HepG2 (cell line): ENCODE results near the gene EXOC3L4. TPM values are rescaled to one million over a fixed set of nuclear protein-coding genes. Genes with fewer than 3 reads are reported as not detected.

Experiments used
- ATAC-seq: fragments of 200-7000 bp; cut with Tn5 transposase; 3 replicates; pipeline ENCODE4 v1.9.1; 2020; ENCODE audit warnings: mild to moderate bottlenecking, moderate library complexity
- BruUV-seq: library from RNA; stranded (reverse); fragments of 400-500 nt; replicated peaks from 2 replicates; lab custom pipeline; 2021; lab: Mats Ljungman, UMichigan
- CTCF ChIA-PET: fragments of 300-600 bp; formaldehyde crosslinking; extraction: SDS; loops from one replicate; lab custom pipeline; 2021; ENCODE audit warnings: low total read pairs, inconsistent platforms, low intra/inter-chr PET ratio; lab: Yijun Ruan, JAX
- POLR2A ChIA-PET: fragments of 350-600 bp; sonication (Branson Sonifier 250); formaldehyde crosslinking; loops from one replicate; lab custom pipeline; 2020; ENCODE audit warnings: antibody characterized with exemption, inconsistent platforms; lab: Yijun Ruan, JAX
- DNase-seq: peaks from one replicate; pipeline ENCODE4 v3.0.0-alpha.2; 2015; ENCODE audit warnings: low spot score
- FAIRE-seq: peaks from 3 replicates; lab custom pipeline; 2011; peaks lifted over from hg19 to GRCh38; lab: Jason Lieb, UNC
- H2AFZ ChIP-seq: one replicate; pipeline ENCODE4 v1.6.1; 2011; ENCODE audit warnings: low read length, inconsistent platforms
- H3K27ac ChIP-seq: fragments of 300-600 bp; 3 replicates; pipeline ENCODE4 v1.8.0; 2011; ENCODE audit warnings: mixed run types, mild to moderate bottlenecking, mixed read lengths, low read length, inconsistent platforms; ENCODE audit not compliant: insufficient read depth; ENCODE audit errors: extremely low read length
- H3K27me3 ChIP-seq, 2 experiments: fragments of 200-600 bp in 1 of 2; 2 replicates in 1 of 2; 3 replicates in 1 of 2; pipeline versions ENCODE4 v1.6.0 to v1.8.0; 2011; ENCODE audit warnings: low read length in 2 of 2, mild to moderate bottlenecking in 2 of 2, moderate library complexity in 2 of 2, inconsistent platforms in 1 of 2; ENCODE audit not compliant: insufficient read depth in 2 of 2, control insufficient read depth in 1 of 2
- H3K36me3 ChIP-seq, 2 experiments: fragments of 200-600 bp in 1 of 2; replicated peaks in 1 of 2; 2 replicates in 1 of 2; 3 replicates in 1 of 2; pipeline versions ENCODE4 v1.5.1 to v1.8.0; 2011; ENCODE audit warnings: low read length in 2 of 2, inconsistent platforms in 1 of 2; ENCODE audit not compliant: insufficient read depth in 2 of 2, control insufficient read depth in 1 of 2
- H3K4me1 ChIP-seq: 2 replicates; pipeline ENCODE4 v1.5.1; 2012; ENCODE audit warnings: low read length, inconsistent platforms; ENCODE audit not compliant: insufficient read depth
- H3K4me2 ChIP-seq: 2 replicates; pipeline ENCODE4 v1.6.0; 2011; ENCODE audit warnings: low read depth, low read length, inconsistent platforms
- H3K4me3 ChIP-seq, 3 experiments: fragments of 200-600 bp in 1 of 3; sonication (generic), shearing (Covaris generic) in 1 of 3; replicated peaks in 1 of 3; 2 replicates each; pipeline ENCODE4 v1.5.1; 2011 to 2016; ENCODE audit warnings: low read length in 3 of 3, inconsistent platforms in 2 of 3, low read depth in 2 of 3, mild to moderate bottlenecking in 2 of 3, control low read depth in 1 of 3, mixed read lengths in 1 of 3; ENCODE audit not compliant: insufficient read depth in 1 of 3
- H3K79me2 ChIP-seq: one replicate; pipeline ENCODE4 v1.6.1; 2011; ENCODE audit warnings: low read length, inconsistent platforms; ENCODE audit not compliant: insufficient read depth
- H3K9ac ChIP-seq: 2 replicates; pipeline ENCODE4 v1.6.0; 2011; ENCODE audit warnings: mild to moderate bottlenecking, low read depth, low read length, inconsistent platforms; ENCODE audit not compliant: insufficient read depth
- H3K9me3 ChIP-seq: 2 replicates; pipeline ENCODE4 v1.5.1; 2012; ENCODE audit warnings: mild to moderate bottlenecking, low read length
- H4K20me1 ChIP-seq: 2 replicates; pipeline ENCODE4 v1.6.0; 2011; ENCODE audit warnings: inconsistent platforms, mild to moderate bottlenecking, low read length, moderate library complexity; ENCODE audit not compliant: insufficient read depth
- ATM ChIP-seq: fragments of 450-650 bp; IDR thresholded peaks from 2 replicates; pipeline ENCODE4 v1.7.1; 2017; ENCODE audit warnings: mild to moderate bottlenecking, borderline replicate concordance
- DR1 ChIP-seq: sonication (generic); formaldehyde crosslinking; IDR thresholded peaks from 2 replicates; pipeline ENCODE4 v1.8.0; 2021; ENCODE audit warnings: mild to moderate bottlenecking, missing genetic modification reagents, inconsistent platforms
- HNRNPL ChIP-seq: fragments of 200-400 bp; formaldehyde crosslinking; IDR thresholded peaks from 2 replicates; pipeline ENCODE4 v1.6.1; 2017; ENCODE audit warnings: mild to moderate bottlenecking, low read depth, low read length
- HOXA7 ChIP-seq: sonication (generic); formaldehyde crosslinking; IDR thresholded peaks from 2 replicates; pipeline ENCODE4 v1.8.1; 2022; ENCODE audit warnings: mild to moderate bottlenecking, missing genetic modification reagents, moderate library complexity
- MZF1 ChIP-seq: sonication (generic); formaldehyde crosslinking; IDR thresholded peaks from 2 replicates; pipeline ENCODE4 v1.8.1; 2023; ENCODE audit warnings: mild to moderate bottlenecking, missing genetic modification reagents, borderline replicate concordance
- PCBP2 ChIP-seq: fragments of 200-400 bp; formaldehyde crosslinking; optimal IDR thresholded peaks from 2 replicates; pipeline ENCODE3; 2018; ENCODE audit warnings: low read length, low read depth; ENCODE audit not compliant: poor library complexity, severe bottlenecking
- PHF20 ChIP-seq: sonication (generic); formaldehyde crosslinking; IDR thresholded peaks from 2 replicates; pipeline ENCODE4 v1.5.0; 2020; ENCODE audit warnings: mild to moderate bottlenecking, missing genetic modification reagents
- YY1 ChIP-seq: IDR thresholded peaks from 2 replicates; pipeline ENCODE4 v1.6.1; 2011; ENCODE audit warnings: low read length, low read depth, moderate library complexity, mild to moderate bottlenecking; ENCODE audit not compliant: insufficient read depth, insufficient replicate concordance
- ZFY ChIP-seq: sonication (generic); formaldehyde crosslinking; IDR thresholded peaks from 2 replicates; pipeline ENCODE4 v1.4.0; 2020; ENCODE audit warnings: missing genetic modification reagents
- ZNF136 ChIP-seq: sonication (generic); formaldehyde crosslinking; IDR thresholded peaks from 2 replicates; pipeline ENCODE4 v1.8.1; 2022; ENCODE audit warnings: low read depth, mild to moderate bottlenecking, moderate library complexity, missing genetic modification reagents
- ZNF180 ChIP-seq: sonication (generic); formaldehyde crosslinking; IDR thresholded peaks from 2 replicates; pipeline ENCODE4 v1.4.0; 2020; ENCODE audit warnings: low read depth, missing genetic modification reagents, borderline replicate concordance
- ZNF207 ChIP-seq: fragments of 450-650 bp; IDR thresholded peaks from 2 replicates; pipeline ENCODE4 v1.6.1; 2016; ENCODE audit warnings: antibody characterized with exemption, borderline replicate concordance
- ZNF329 ChIP-seq: sonication (generic); formaldehyde crosslinking; IDR thresholded peaks from 2 replicates; pipeline ENCODE4 v1.9.0; 2021; ENCODE audit warnings: low read depth, mild to moderate bottlenecking, missing genetic modification reagents
- ZNF614 ChIP-seq: IDR thresholded peaks from 2 replicates; pipeline ENCODE4 v1.6.1; 2018; ENCODE audit warnings: missing biosample characterization, missing genetic modification reagents, inconsistent platforms, borderline replicate concordance
- ZNF660 ChIP-seq: sonication (generic); formaldehyde crosslinking; IDR thresholded peaks from 2 replicates; pipeline ENCODE4 v1.5.1; 2020; ENCODE audit warnings: mild to moderate bottlenecking, low read depth, missing genetic modification reagents, borderline replicate concordance
- ZNF790 ChIP-seq: sonication (generic); formaldehyde crosslinking; IDR thresholded peaks from 2 replicates; pipeline ENCODE4 v1.8.0; 2022; ENCODE audit warnings: missing genetic modification reagents, mild to moderate bottlenecking, borderline replicate concordance
- WGBS: methylation state at CpG from one replicate; pipeline ENCODE4 v1.1.6; 2017; ENCODE audit warnings: low lambda C conversion rate; 5-methylcytosine and 5-hydroxymethylcytosine counted together
- in situ Hi-C: cut with HindIII; loops from 2 replicates; pipeline ENCODE4 v1.10.0; 2017; ENCODE audit warnings: low pct_unique_long_range_greater_than_20kb; ENCODE audit not compliant: extremely low pct_ligation_motif_present
- intact Hi-C: fragments of 100-400 bp; cut with micrococcal nuclease; formaldehyde crosslinking; loops from one replicate; pipeline ENCODE4 v1.10.0; 2022; ENCODE audit not compliant: unreplicated experiment
- polyA plus RNA-seq, 8 experiments: library from polyadenylated mRNA; depleted of rRNA in 3 of 8; stranded (reverse) in 7 of 8; unstranded in 1 of 8; fragments of >200 nt; fragmentation: Illumina TruSeq in 4 of 8; extraction: Trizol in 4 of 8; gene quantifications; 2 replicates each; pipeline versions ENCODE4 v1.2.1 to v1.2.3, GENCODE V29; 2011 to 2016; ENCODE audit warnings: low read depth in 4 of 8, missing spikeins in 1 of 8, mixed read lengths in 1 of 8; ENCODE audit not compliant: insufficient read depth in 1 of 8
- total RNA-seq, 5 experiments: library from RNA; depleted of rRNA; stranded (reverse); fragments of >200 nt; fragmentation: Illumina TruSeq; extraction: Trizol; gene quantifications; 2 replicates each; pipeline ENCODE4 v1.2.3, GENCODE V29; 2016; ENCODE audit warnings: low read depth in 1 of 5
- TF ChIP-seq, protein P1 (sequence below): IDR thresholded peaks from 2 replicates; pipeline ENCODE4 v1.6.1; 2016; ENCODE audit warnings: missing biosample characterization, missing genetic modification reagents, low read depth
- TF ChIP-seq, protein P2 (sequence below): sonication (generic); formaldehyde crosslinking; IDR thresholded peaks from 2 replicates; pipeline ENCODE4 v1.4.0; 2020; ENCODE audit warnings: missing genetic modification reagents

The EXOC3L4 gene
- total and polyA plus RNA-seq, 2 of the 13 experiments (the other 11 are each of a cell fraction or from before 2014, with no cell fraction given), result 11.8 to 27.0 TPM

DNA sequence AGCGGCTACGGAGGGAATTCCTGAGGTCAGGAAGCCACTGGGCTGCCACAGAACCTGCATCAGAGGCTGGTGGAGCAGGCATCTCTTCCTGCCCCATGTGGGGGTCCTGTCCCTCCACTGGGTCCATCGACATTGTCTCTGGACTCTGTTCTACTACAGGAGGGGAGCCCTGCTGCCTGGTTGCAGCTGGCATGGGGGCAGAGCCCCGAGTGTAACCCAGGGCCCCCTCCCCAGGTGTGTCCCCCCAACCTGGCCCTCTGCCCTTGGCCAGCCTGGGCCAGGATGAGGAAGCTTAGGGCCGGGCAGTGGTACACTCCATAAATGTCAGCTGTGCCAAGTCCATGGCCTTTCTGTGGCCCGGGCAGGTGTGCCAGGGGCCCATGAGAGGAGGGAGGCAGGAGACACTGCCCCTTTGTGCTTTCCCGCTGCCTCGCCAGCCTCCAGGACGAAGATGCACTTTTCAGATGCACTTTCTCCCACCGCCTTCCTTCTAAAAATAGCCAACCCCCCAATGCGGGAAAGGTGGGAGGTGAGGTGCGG lies 4.0 kb upstream of the EXOC3L4 start (continued):
- TF ChIP-seq YY1 (no peak), ZNF329 (CRISPR knock-in tag) (no peak), DR1 (CRISPR knock-in tag) (no peak), ZNF660 (no peak), PCBP2 (no peak), ZNF614 (CRISPR knock-in tag) (no peak), HNRNPL (peak; percentile 74; the same call in 1 of the 2 replicates), MZF1 (CRISPR knock-in tag) (no peak)
- TF ChIP-seq, protein P1, sequence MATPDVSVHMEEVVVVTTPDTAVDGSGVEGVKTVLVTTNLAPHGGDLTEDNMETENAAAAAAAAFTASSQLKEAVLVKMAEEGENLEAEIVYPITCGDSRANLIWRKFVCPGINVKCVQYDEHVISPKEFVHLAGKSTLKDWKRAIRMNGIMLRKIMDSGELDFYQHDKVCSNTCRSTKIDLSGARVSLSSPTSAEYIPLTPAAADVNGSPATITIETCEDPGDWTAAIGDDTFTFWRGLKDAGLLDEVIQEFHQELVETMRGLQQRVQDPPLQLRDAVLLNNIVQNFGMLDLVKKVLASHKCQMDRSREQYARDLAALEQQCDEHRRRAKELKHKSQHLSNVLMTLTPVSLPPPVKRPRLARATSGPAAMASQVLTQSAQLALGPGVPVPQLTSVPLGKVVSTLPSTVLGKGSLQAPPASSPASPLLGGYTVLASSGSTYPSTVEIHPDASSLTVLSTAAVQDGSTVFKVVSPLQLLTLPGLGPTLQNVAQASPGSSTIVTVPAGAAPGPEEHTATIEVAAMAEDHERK (CRISPR knock-in tag), result no peak

DNA sequence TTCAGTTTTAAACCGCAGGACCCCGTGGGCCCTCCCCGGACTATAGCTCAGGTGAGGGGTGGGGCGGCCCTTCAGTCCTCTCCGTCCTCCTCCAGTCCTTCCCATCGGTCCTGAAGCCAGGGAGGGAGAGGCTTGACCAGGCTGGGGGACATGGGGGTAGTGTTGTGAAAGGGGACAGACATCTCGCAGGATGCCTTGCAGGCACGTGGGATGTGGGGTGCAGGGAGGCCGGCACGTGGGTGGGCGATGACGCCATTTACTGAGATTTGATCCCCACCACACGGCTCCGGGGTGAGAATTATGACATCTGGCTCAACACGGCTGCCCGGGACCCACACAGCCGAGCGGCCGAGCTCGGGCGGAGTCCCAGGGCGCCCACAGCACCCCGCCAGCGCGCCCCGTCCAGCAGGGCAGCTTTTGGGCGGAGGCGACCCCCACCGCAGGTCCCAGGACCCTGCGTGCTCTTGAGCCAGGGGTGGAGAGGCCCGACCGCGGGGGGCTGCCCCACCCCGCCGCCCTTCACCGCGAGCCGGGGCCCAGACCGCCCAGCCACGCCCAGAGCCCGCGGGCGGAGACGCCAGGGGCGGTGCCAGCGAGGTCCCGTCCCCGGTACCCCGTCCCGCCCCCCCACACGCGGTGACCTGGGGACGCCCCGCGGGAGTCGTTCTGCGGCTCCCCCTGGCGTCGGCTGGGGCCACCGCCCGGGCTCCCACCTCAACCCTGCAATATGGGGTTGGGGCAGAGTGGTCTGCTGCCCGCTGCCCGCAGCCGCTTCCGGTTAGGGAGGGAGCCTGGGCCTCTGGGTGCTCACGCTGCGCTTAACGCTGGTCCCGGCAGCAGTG lies 3.3 kb upstream of the EXOC3L4 start:
- Histone ChIP-seq H3K4me1 (peaks cover 89% of the 10 kb centered on the region), H3K4me3 (peak overlapping the region in 2 of 3 experiments; percentile 3 to 40; a peak in 1 of 6 replicates), H3K27ac (no peak overlapping the region), H3K4me2 (peak overlapping the region; percentile 51), H3K79me2 (peaks cover 10% of the 10 kb centered on the region), H2AFZ (no peak overlapping the region), H3K9ac (no peak overlapping the region), H3K9me3 (no peaks in the 10 kb centered on the region), H4K20me1 (no peaks in the 10 kb centered on the region), H3K36me3 (no peaks in the 10 kb centered on the region), H3K27me3 (peaks cover 0 to 8% of the 10 kb centered on the region in 2 experiments; a peak in 3 of 5 replicates)
- DNase-seq (no peak), FAIRE-seq (no peak), ATAC-seq (peak; percentile 12)
- BruUV-seq, result no TSS peak
- ChIA-PET CTCF (interaction anchor here (1.3 kb wide), 1 partner anchor 13 kb away, joined by 4 read pairs; no protein-coding TSS in a partner anchor), POLR2A (interaction anchor here (0.8 to 2.0 kb wide), 2 partner anchors 9 to 12 kb away, joined by 3 to 12 read pairs; no protein-coding TSS in a partner anchor)
- intact Hi-C loops (no loop called here), in situ Hi-C loops (no loop called here)
- 45% methylated on average over 15 of the region's 69 CpGs for WGBS
- TF ChIP-seq, protein P2, sequence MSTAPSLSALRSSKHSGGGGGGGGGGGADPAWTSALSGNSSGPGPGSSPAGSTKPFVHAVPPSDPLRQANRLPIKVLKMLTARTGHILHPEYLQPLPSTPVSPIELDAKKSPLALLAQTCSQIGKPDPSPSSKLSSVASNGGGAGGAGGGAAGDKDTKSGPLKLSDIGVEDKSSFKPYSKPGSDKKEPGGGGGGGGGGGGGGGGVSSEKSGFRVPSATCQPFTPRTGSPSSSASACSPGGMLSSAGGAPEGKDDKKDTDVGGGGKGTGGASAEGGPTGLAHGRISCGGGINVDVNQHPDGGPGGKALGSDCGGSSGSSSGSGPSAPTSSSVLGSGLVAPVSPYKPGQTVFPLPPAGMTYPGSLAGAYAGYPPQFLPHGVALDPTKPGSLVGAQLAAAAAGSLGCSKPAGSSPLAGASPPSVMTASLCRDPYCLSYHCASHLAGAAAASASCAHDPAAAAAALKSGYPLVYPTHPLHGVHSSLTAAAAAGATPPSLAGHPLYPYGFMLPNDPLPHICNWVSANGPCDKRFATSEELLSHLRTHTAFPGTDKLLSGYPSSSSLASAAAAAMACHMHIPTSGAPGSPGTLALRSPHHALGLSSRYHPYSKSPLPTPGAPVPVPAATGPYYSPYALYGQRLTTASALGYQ (CRISPR knock-in tag), result no peak
- TF ChIP-seq ATM (no peak), PHF20 (CRISPR knock-in tag) (no peak), HOXA7 (CRISPR knock-in tag) (no peak), ZNF136 (no peak), ZNF207 (no peak), ZNF790 (CRISPR knock-in tag) (no peak), HNRNPL (peak; percentile 76; the same call in 1 of the 2 replicates), ZFY (CRISPR knock-in tag) (no peak; the same call in none of the 2 replicates), ZNF180 (CRISPR knock-in tag) (no peak)
